Astrocyte of the cerebellum (primary cell): ENCODE data around the gene IGF1R.

Experiments
- DNase-seq: peaks from one replicate; pipeline ENCODE4 v3.0.0-alpha.2; 2011; ENCODE audit warnings: low read depth
- H3K4me3 ChIP-seq: 2 replicates; pipeline ENCODE4 v1.5.1; 2011; ENCODE audit warnings: mild to moderate bottlenecking, low read depth, low read length, moderate library complexity
- CTCF ChIP-seq: IDR thresholded peaks from 2 replicates; pipeline ENCODE4 v1.5.1; 2012; ENCODE audit warnings: low read length, low read depth, moderate library complexity, mild to moderate bottlenecking; ENCODE audit errors: missing control alignments
- in situ Hi-C: cut with HindIII; loops from 2 replicates; pipeline ENCODE4 v1.10.0; 2017; ENCODE audit warnings: low sequenced_read_pairs

The IGF1R gene

GRCh38 chr15:98896802-98897732, 248.7 kb downstream of the IGF1R start:
- no peak for TF ChIP-seq CTCF
- no peak overlapping the region for H3K4me3 ChIP-seq
- peak; percentile 98 for DNase-seq
- in situ Hi-C loops: no loop called here

- in situ Hi-C loops: no loop called here
- H3K4me3 ChIP-seq: no peak overlapping the region
- TF ChIP-seq CTCF: no peak
- no peak for DNase-seq
Measured at GRCh38 chr15:98898122-98898521, 249.8 kb downstream of the IGF1R start.

- in situ Hi-C loops: no loop called here
- no peak for DNase-seq
- H3K4me3 ChIP-seq: no peak overlapping the region
- no peak for TF ChIP-seq CTCF
Measured at GRCh38 chr15:98899272-98900021, 251.1 kb downstream of the IGF1R start.

GRCh38 chr15:98900356-98900755, 252.0 kb downstream of the IGF1R start:
- in situ Hi-C loops: no loop called here
- no peak for TF ChIP-seq CTCF
- H3K4me3 ChIP-seq: no peak overlapping the region
- no peak for DNase-seq

GRCh38 chr15:98901434-98902072, 253.2 kb downstream of the IGF1R start:
- H3K4me3 ChIP-seq: no peak overlapping the region
- in situ Hi-C loops: no loop called here

More at GRCh38 chr15:98901434-98902072, 253.2 kb downstream of the IGF1R start:
- DNase-seq: no peak
- no peak for TF ChIP-seq CTCF
